H1 (cell line): ENCODE results near the gene MAGEC1.

Experiments
- ASH2L ChIP-seq: fragments of 200-600, 300-600 bp; sonication (generic); IDR thresholded peaks from one replicate; pipeline ENCODE4 v1.7.1; 2017; ENCODE audit warnings: low read length
- CHD2 ChIP-seq: IDR thresholded peaks from 2 replicates; pipeline ENCODE4 v1.6.1; 2012; ENCODE audit warnings: low read length, improper control_type of control experiment
- CREB1 ChIP-seq: IDR thresholded peaks from 2 replicates; pipeline ENCODE4 v1.6.1; 2012; ENCODE audit warnings: inconsistent platforms
- E2F6 ChIP-seq: IDR thresholded peaks from 2 replicates; pipeline ENCODE4 v1.6.1; 2012; ENCODE audit warnings: inconsistent platforms
- EGR1 ChIP-seq: IDR thresholded peaks from 2 replicates; pipeline ENCODE4 v1.6.1; 2011; ENCODE audit warnings: low read depth, low read length, borderline replicate concordance
- EZH2 ChIP-seq: fragments of 200-600 bp; sonication (generic); IDR thresholded peaks from 2 replicates; pipeline ENCODE4 v1.7.1; 2012; ENCODE audit warnings: low read depth, mild to moderate bottlenecking, moderate library complexity, low read length, inconsistent platforms; ENCODE audit not compliant: severe bottlenecking
- GABPA ChIP-seq: IDR thresholded peaks from 2 replicates; pipeline ENCODE4 v1.6.1; 2011; ENCODE audit warnings: mild to moderate bottlenecking, low read length, moderate library complexity, borderline replicate concordance; ENCODE audit not compliant: insufficient read depth
- POLR2A ChIP-seq, 2 experiments: IDR thresholded peaks; 1 replicate in 1 of 2; 2 replicates in 1 of 2; pipeline ENCODE4 v1.6.1; 2011; ENCODE audit warnings: low read depth in 2 of 2, low read length in 2 of 2, mild to moderate bottlenecking in 2 of 2; ENCODE audit errors: control extremely low read depth in 1 of 2
- POLR2AphosphoS5 ChIP-seq: IDR thresholded peaks from 2 replicates; pipeline ENCODE4 v1.6.1; 2011; ENCODE audit warnings: low read depth, low read length
- TF ChIP-seq, protein P1 (sequence below), 3 experiments: IDR thresholded peaks; 1 replicate in 2 of 3; 2 replicates in 1 of 3; pipeline versions ENCODE4 v1.5.1 to v1.6.1; 2011; ENCODE audit warnings: low read length in 3 of 3, mild to moderate bottlenecking in 3 of 3, inconsistent platforms in 2 of 3, low read depth in 1 of 3, moderate library complexity in 1 of 3; ENCODE audit not compliant: insufficient read depth in 1 of 3; ENCODE audit errors: control extremely low read depth in 1 of 3

- no peak for TF ChIP-seq EZH2
- TF ChIP-seq, protein P1, sequence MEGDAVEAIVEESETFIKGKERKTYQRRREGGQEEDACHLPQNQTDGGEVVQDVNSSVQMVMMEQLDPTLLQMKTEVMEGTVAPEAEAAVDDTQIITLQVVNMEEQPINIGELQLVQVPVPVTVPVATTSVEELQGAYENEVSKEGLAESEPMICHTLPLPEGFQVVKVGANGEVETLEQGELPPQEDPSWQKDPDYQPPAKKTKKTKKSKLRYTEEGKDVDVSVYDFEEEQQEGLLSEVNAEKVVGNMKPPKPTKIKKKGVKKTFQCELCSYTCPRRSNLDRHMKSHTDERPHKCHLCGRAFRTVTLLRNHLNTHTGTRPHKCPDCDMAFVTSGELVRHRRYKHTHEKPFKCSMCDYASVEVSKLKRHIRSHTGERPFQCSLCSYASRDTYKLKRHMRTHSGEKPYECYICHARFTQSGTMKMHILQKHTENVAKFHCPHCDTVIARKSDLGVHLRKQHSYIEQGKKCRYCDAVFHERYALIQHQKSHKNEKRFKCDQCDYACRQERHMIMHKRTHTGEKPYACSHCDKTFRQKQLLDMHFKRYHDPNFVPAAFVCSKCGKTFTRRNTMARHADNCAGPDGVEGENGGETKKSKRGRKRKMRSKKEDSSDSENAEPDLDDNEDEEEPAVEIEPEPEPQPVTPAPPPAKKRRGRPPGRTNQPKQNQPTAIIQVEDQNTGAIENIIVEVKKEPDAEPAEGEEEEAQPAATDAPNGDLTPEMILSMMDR (IDR thresholded peaks at IDR 0.05; ENCODE audit: control extremely low read depth in 1 of 3, insufficient read depth in 1 of 3, low read depth in 1 of 3, low read length in 3 of 3) = no peak
- TF ChIP-seq EGR1 = no peak
- TF ChIP-seq POLR2AphosphoS5 = no peak
- TF ChIP-seq ASH2L = no peak
- no peak for TF ChIP-seq GABPA
- no peak for TF ChIP-seq CHD2
- no peak for TF ChIP-seq CREB1
- TF ChIP-seq E2F6 = no peak
- TF ChIP-seq POLR2A (IDR thresholded peaks at IDR 0.05; ENCODE audit: control extremely low read depth in 1 of 2, low read depth in 2 of 2, low read length in 2 of 2) = no peak
These were observed 568 bp downstream of the MAGEC1 start for GRCh38 chrX:141904262-141904661.
